NCI-H1105 treated with DMSO at 0.1 percent for 48 hours (cell line): Measurements from ENCODE around the gene PLEKHM2.

Source experiments
- DNase-seq: peaks from one replicate; lab custom pipeline; 2025; lab: John Stamatoyannopoulos, UW

Gene PLEKHM2

DNA sequence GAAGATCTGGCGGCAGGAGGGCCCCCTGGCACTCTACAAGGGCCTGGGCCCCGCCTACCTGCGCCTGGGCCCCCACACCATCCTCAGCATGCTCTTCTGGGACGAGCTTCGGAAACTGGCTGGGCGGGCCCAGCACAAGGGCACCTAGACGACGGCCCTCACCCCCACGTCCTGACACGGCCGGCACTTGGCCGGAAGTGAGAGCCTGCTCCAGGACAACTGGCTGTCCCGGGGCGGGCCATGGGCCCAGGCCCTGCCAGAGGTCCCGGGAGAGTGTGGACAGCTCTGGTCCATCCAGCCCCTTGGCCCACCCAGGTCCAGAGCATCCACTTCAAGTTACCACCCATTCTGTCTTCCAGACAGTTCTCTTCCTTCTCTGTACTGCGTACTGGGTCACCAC lies 55.1 kb downstream of the PLEKHM2 start:
- no peak for DNase-seq

GRCh38 chr1:15739745-15740144 lies 55.6 kb downstream of the PLEKHM2 start:
- DNase-seq, result no peak

GRCh38 chr1:15740924-15741850 lies 57.1 kb downstream of the PLEKHM2 start:
- DNase-seq, result peak; percentile 88

- no peak for DNase-seq
Observed at GRCh38 chr1:15742339-15742801, 58.2 kb downstream of the PLEKHM2 start, which contains the start of gene TMEM82. Gene TMEM82, plus strand, starts transcription at chr1:15742499. Its CDS starts 61 bp downstream, at chr1:15742560.

GRCh38 chr1:15744122-15744679 lies 60.1 kb downstream of the PLEKHM2 start:
- DNase-seq, result no peak

DNA sequence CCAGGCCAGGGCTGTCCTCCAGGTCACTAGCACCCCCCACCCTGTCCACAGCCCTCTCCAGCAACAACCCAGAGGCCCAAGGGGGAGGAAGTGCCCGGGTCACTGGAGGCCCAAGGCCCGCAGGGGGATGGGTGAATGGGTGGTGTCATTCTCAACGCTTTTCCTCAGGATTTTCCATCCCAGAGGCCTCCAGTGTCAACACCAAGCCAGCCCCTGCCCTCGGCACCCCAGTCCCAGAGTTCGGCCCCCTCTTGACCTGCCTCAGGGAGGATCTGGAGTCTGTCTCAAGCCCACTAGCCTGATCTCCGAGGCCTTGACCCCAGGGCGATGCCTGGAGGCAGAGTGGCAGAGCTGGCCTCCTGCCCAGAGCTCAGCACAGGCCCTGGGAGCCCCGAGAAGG lies 63.3 kb downstream of the PLEKHM2 start:
- DNase-seq, result no peak

GRCh38 chr1:15748264-15748663 lies 64.1 kb downstream of the PLEKHM2 start:
- no peak for DNase-seq

GRCh38 chr1:15748690-15749398 lies 64.7 kb downstream of the PLEKHM2 start:
- DNase-seq, result no peak

DNA sequence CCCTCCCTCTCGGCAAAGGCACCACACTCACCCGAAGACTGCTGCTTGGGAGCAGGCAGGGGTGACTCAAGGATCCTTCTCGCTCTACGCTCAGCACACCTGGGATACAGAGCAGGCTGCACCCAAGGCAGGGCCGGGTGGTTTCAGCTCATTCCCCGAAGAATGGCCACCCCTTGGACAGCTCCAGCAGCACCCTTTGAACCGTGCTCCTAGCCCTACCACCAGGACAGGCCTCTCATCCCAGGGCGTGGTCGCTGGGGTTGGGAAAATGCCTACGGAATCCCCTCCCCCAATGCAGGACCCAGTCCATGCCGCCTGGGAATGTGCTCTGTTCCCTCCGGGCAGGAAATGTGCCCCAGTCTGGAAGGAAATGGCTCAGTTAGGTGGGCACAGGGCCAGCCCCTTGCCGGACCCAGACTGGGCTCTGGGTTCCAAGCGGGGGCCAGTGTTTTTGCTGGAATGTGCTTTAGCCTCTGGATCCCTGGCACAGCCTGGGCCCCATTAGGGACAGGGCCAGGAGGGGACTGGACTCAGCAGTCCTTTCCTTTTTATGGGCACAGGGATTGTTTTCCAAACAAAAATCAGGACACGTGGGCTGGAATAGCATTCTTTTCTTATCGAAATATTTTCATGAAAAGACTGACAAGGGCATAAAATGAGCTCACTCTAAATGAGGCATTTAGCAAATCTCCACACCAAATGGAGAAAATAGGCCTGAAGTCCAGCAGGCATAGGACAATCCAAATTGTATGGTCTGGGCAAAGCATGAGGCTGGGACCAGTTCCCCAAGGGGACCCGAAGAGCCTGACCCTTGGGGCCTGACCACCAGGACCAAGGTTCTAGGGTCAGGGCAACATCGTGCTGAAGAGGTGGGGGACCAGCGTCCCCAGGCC lies 65.5 kb downstream of the PLEKHM2 start:
- no peak for DNase-seq

DNA sequence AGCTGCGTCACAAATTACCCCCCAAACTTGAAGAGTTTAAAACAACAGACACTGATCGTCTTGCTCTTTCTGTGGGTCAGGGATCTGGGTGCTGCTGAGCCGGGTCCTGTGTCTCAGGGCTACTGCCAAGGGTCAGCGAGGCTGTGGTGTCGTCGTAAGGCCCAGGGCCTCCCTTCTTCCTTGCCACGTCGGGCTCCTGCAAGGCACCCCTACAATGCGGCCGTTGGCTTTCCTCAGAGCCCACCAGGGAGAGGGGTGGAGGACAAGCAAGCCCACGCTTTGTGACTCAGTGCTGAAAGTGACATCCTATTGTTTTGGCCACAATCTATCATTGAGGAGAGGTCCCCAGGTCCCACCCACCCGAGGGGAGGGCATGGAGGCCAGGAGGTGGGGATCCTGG lies 66.8 kb downstream of the PLEKHM2 start:
- DNase-seq, result no peak

DNA sequence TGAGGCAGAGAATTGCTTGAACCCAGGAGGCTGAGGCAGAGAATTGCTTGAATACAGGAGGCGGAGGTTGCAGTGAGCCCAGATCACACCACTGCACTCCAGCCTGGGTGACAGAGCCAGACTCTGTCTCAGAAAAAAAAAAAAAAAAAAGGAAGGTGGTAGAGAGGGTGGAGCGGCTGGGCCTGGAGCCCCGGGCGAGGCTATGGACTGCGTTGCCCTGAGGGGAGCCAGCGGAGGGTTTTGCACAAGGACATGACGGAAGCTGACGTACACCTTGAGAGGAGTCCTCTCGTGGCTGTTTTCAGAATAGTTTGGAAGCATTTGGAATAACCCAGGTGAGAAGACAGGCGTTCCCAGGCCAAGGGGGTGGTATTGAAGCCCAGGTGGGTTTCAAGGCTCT lies 67.6 kb downstream of the PLEKHM2 start:
- DNase-seq, result no peak

DNA sequence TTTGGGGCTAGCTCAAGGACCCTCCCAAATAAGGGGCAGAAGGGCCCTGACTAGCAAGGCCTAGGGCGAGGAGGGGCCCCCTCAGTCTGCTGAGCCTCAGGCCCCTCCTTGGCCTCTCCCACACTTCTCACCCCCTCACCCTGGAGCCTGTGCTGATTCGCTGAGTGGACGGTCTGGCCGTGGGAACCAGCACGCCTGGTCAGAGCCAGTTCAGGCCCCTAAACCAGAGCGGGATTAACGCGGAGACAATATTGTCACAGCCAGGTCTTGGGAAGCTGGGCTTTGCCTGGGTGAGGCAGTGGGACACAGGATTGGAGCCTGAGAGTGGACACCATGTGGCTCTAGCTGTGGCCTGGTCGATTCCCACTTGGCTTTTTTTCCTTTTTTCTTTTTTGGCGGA lies 69.7 kb downstream of the PLEKHM2 start:
- no peak for DNase-seq

DNA sequence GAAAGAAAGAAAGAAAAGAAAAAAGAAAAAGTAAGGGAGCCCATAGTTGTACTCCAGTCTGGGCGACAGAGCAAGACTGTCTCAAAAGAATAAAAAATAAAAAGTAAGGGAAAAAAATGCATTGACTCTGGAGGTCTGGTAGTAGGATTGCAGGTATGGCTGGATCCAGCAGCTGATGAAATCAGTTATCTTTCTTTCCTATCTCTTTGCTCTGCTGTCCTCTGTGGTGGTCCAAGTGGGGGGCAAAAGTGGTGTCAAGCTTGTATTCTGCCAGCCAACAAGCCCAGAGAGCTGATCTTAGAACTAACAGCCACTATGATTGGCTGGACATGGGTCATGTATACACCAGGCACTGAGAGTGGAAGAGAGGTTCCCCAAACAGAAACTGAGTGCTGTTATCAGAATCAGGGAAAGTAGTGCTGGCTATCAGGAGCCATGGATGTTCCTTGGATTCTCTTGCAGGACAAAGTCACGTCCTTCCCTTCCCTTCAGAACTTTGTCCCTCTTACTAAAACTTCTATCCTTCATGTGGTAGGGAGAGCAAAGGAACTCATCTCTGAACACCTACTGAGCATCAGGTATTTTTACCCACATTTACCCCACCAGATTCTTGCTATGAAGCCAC lies 71.0 kb downstream of the PLEKHM2 start:
- DNase-seq, result no peak

- DNase-seq, result no peak
Observed at GRCh38 chr1:15755646-15756040, 71.5 kb downstream of the PLEKHM2 start.

GRCh38 chr1:15756143-15757015 lies 72.3 kb downstream of the PLEKHM2 start:
- peak; percentile 70 for DNase-seq

DNA sequence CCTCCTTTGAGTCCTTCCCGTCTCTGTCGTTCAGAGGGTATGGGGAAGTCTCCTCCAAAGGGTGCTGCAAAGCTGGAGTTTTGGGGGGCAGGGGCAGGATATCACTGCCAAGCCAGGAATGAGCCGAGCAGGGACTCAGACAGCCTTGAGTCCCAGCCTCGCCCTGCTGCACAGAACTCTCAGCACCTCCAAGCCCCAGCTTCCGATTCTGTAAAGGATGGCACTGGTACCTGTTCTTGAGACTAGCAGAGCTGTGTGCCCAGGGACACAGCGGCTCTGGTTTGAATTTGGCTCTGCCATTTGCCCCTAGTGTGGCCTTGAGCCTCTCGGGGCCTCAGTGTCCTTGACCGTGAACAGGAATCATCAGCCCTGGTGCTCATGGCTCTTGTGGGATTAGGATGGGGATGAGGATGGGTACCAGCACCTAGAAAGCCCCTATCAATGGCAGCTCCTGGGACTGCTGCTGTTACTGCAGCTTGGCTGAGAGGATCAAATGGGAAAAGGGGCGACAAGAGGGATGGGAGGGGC lies 73.0 kb downstream of the PLEKHM2 start:
- DNase-seq, result no peak

DNA sequence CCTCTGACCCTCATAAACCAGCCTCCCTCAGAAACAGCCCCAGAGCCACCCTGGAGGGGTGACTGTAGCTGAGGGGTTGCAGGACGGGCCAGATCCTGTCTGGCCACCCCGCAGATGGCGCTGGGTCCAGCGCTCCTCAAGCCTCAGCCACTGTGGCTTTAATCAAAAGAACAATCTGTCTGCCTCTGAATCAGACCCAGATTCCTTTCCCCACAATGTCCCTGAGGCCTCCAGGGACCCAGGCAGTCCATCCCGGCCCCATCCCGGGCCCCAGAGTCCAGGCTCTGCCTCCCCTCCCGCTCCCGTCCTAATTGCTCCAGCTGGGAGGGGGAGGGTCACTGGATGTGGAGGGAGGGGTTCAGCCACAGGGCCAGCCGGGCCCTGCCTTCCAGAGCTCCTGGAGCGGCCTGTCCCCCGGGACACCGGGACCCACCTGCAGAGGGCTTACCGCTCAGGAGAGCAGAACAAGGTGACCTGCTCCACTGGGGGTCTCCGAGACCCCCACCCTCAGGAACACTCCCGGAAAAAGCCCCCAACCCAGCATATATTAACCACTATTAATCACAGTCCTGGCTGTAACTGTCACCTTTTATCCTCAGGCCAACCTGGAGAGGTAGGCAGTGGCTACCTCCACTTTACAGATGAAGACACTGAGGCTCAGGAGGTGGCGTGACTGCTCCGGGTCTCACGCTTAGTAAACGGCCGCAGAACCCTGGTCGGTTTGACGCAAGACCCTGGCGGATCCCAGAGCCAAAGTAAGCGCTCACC lies 73.6 kb downstream of the PLEKHM2 start:
- no peak for DNase-seq

DNA sequence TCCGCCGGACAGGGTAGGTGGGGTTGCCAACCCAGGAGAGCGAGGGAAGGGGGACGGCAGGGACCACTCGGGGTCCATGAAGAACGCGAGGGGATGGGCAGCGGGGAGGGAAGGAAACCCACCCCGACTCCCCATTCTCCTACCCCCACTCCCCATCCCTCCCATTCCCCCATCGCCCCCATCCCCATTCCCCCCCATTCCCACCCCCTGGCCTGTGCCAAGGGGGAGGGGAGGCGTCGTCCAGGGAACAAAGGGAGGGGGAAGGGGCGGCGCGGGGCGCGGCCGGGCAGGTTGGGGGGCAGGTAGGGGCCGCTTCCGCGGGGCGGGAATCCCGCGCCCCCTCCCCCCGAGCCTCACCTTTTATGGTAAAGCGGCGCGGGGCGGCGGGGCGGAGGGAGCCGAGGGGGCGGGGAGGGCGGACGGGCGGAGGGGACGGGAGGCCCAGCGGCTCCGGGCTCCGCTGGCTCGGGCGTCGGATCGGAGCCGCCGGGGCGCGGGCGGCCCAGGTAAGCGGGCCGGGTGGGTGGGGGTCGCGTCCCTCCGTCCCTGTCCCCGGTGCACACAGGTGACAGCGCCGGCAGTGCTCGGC lies 74.3 kb downstream of the PLEKHM2 start, which contains the start of gene FBLIM1:
TSS of gene FBLIM1 (plus strand) at position 453 of the 589 bp plus-strand sequence. CDS start 6,189 bp downstream, outside the sequence.
- DNase-seq, result peak; percentile 17
